Astrocyte (in vitro differentiated cells and primary cell): ENCODE data around the gene PTCH1.

Experiments
- CTCF ChIP-seq: IDR thresholded peaks from 2 replicates; pipeline ENCODE4 v1.5.1; 2011; ENCODE audit warnings: low read depth, mild to moderate bottlenecking, inconsistent platforms, low read length, moderate library complexity; ENCODE audit not compliant: insufficient read depth
- EZH2 ChIP-seq: IDR thresholded peaks from 2 replicates; pipeline ENCODE4 v1.6.1; 2012; ENCODE audit warnings: mild to moderate bottlenecking, low read length, inconsistent platforms; ENCODE audit not compliant: insufficient read depth

GRCh38 chr9:95441081-95441480, 75.7 kb downstream of the PTCH1 start:
- TF ChIP-seq CTCF = no peak
- TF ChIP-seq EZH2 = no peak
